K562 (cell line): Measurements from ENCODE around the gene KRTAP29-1. TPM values are rescaled to one million over a fixed set of nuclear protein-coding genes. Genes with fewer than 3 reads are reported as not detected.

Experiments
- ATAC-seq: fragments of 200-7000 bp; cut with Tn5 transposase; 3 replicates; pipeline ENCODE4 v1.9.1; 2020; ENCODE audit warnings: moderate library complexity
- BruUV-seq: library from RNA; stranded (reverse); fragments of 400-500 nt; replicated peaks from 2 replicates; lab custom pipeline; 2021; lab: Mats Ljungman, UMichigan
- CTCF ChIA-PET: fragments of 300-600 bp; formaldehyde crosslinking; extraction: SDS; loops from one replicate; lab custom pipeline; 2021; ENCODE audit warnings: low intra/inter-chr PET ratio; lab: Yijun Ruan, JAX
- POLR2A ChIA-PET: fragments of 300-600, 350-650 bp; sonication (Branson Sonifier 250); formaldehyde crosslinking; extraction: SDS; loops from one replicate; lab custom pipeline; 2021; ENCODE audit warnings: antibody characterized with exemption, inconsistent platforms; lab: Yijun Ruan, JAX
- DNase-seq, 4 experiments: peaks; one replicate each; pipeline versions ENCODE4 v3.0.0 to v3.0.0-alpha.2; 2011 to 2018; ENCODE audit warnings: low spot score in 3 of 4, mixed read lengths in 3 of 4; ENCODE audit errors: extremely low read depth in 1 of 4
- FAIRE-seq: peaks from 2 replicates; lab custom pipeline; 2011; peaks lifted over from hg19 to GRCh38; lab: Jason Lieb, UNC
- H2AFZ ChIP-seq: 2 replicates; pipeline ENCODE4 v1.6.0; 2011; ENCODE audit warnings: low read depth, low read length, control low read depth, inconsistent platforms
- H3K27ac ChIP-seq: fragments of 200-600 bp; 3 replicates; pipeline ENCODE4 v1.8.0; 2011; ENCODE audit warnings: low read depth, mild to moderate bottlenecking, control low read depth, inconsistent platforms, low read length, moderate library complexity, mixed read lengths; ENCODE audit errors: extremely low read depth
- H3K27me3 ChIP-seq, 2 experiments: fragments of 300-600 bp in 1 of 2; 2 replicates in 1 of 2; 3 replicates in 1 of 2; pipeline versions ENCODE4 v1.6.0 to v1.8.0; 2011; ENCODE audit warnings: inconsistent platforms in 2 of 2, low read length in 2 of 2, mild to moderate bottlenecking in 1 of 2, mixed read lengths in 1 of 2, moderate library complexity in 1 of 2; ENCODE audit not compliant: control insufficient read depth in 2 of 2, insufficient read depth in 2 of 2
- H3K36me3 ChIP-seq: fragments of 300-600 bp; 3 replicates; pipeline ENCODE4 v1.8.0; 2011; ENCODE audit warnings: mild to moderate bottlenecking, low read length, inconsistent platforms; ENCODE audit not compliant: control insufficient read depth, insufficient read depth
- H3K4me1 ChIP-seq, 2 experiments: fragments of 200-600 bp in 1 of 2; replicated peaks in 1 of 2; 2 replicates in 1 of 2; 3 replicates in 1 of 2; pipeline versions ENCODE4 v1.5.1 to v1.8.0; 2011; ENCODE audit warnings: inconsistent platforms in 2 of 2, low read length in 2 of 2, mild to moderate bottlenecking in 1 of 2, mixed read lengths in 1 of 2, moderate library complexity in 1 of 2; ENCODE audit not compliant: control insufficient read depth in 2 of 2, insufficient read depth in 2 of 2
- H3K4me2 ChIP-seq: 2 replicates; pipeline ENCODE4 v1.6.1; 2011; ENCODE audit warnings: low read length, control low read depth, inconsistent platforms, mixed read lengths; ENCODE audit not compliant: insufficient read depth
- H3K4me3 ChIP-seq: fragments of 200-600 bp; sonication (generic), shearing (Covaris generic); 2 replicates; pipeline ENCODE4 v1.5.1; 2016; ENCODE audit warnings: control low read depth, inconsistent platforms
- H3K79me2 ChIP-seq: fragments of 200-600 bp; 3 replicates; pipeline ENCODE4 v1.8.0; 2011; ENCODE audit warnings: low read length, inconsistent platforms; ENCODE audit not compliant: control insufficient read depth, insufficient read depth
- H3K9ac ChIP-seq, 2 experiments: 2 replicates each; pipeline versions ENCODE4 v1.6.0 to v1.6.1; 2011; ENCODE audit warnings: low read depth in 2 of 2, low read length in 2 of 2, control low read depth in 1 of 2, inconsistent platforms in 1 of 2, mild to moderate bottlenecking in 1 of 2, mixed read lengths in 1 of 2; ENCODE audit not compliant: insufficient read depth in 1 of 2
- H3K9me1 ChIP-seq: one replicate; pipeline ENCODE4 v1.6.0; 2011; ENCODE audit warnings: inconsistent platforms, mild to moderate bottlenecking, low read length, moderate library complexity; ENCODE audit not compliant: control insufficient read depth, insufficient read depth
- H3K9me3 ChIP-seq: replicated peaks from 2 replicates; pipeline ENCODE4 v1.5.1; 2011; ENCODE audit warnings: low read depth, low read length, inconsistent platforms; ENCODE audit not compliant: control insufficient read depth, insufficient read depth
- H4K20me1 ChIP-seq: replicated peaks from 2 replicates; pipeline ENCODE4 v1.6.1; 2011; ENCODE audit warnings: low read length, inconsistent platforms, mixed read lengths; ENCODE audit not compliant: control insufficient read depth, insufficient read depth
- FUS ChIP-seq: fragments of 200-400 bp; formaldehyde crosslinking; optimal IDR thresholded peaks from 2 replicates; pipeline ENCODE3; 2017; ENCODE audit warnings: low read depth, low read length
- KLF1 ChIP-seq: fragments of 450-650 bp; IDR thresholded peaks from 2 replicates; pipeline ENCODE4 v1.6.1; 2016; ENCODE audit warnings: missing genetic modification characterization, missing compliant biosample characterization
- PATZ1 ChIP-seq: fragments of 250-450 bp; sonication (Bioruptor Pico); IDR thresholded peaks from 2 replicates; pipeline ENCODE4 v1.5.0; 2020; ENCODE audit warnings: mild to moderate bottlenecking, borderline replicate concordance
- SMAD3 ChIP-seq: fragments of 450-650 bp; formaldehyde crosslinking; conservative IDR thresholded peaks from 2 replicates; pipeline ENCODE4 v1.4.0; 2020; ENCODE audit warnings: mild to moderate bottlenecking
- SMARCA4 ChIP-seq: fragments of 450-650 bp; IDR thresholded peaks from 2 replicates; pipeline ENCODE4 v1.6.1; 2016
- SP2 ChIP-seq: IDR thresholded peaks from 2 replicates; pipeline ENCODE4 v1.6.1; 2011; ENCODE audit warnings: mild to moderate bottlenecking, low read depth, low read length, moderate library complexity; ENCODE audit not compliant: poor library complexity, severe bottlenecking; ENCODE audit errors: extremely low read depth
- U2AF1 ChIP-seq: fragments of 200-400 bp; formaldehyde crosslinking; optimal IDR thresholded peaks from 2 replicates; pipeline ENCODE3; 2017; ENCODE audit warnings: mild to moderate bottlenecking, low read depth, low read length, moderate library complexity
- ZBTB11 ChIP-seq, 3 experiments: fragments of 200-800 bp in 1 of 3; fragments of 250-450 bp in 1 of 3; fragments of 450-650 bp in 1 of 3; sonication (Bioruptor Pico) in 1 of 3; sonication (Bioruptor generic) in 1 of 3; formaldehyde crosslinking in 1 of 3; IDR thresholded peaks; 2 replicates each; pipeline versions ENCODE4 v1.6.1 to v1.8.0; 2016 to 2022; ENCODE audit warnings: mild to moderate bottlenecking in 2 of 3, missing genetic modification characterization in 2 of 3, missing compliant biosample characterization in 1 of 3, moderate library complexity in 1 of 3
- ZNF224 ChIP-seq: sonication (generic); formaldehyde crosslinking; IDR thresholded peaks from 2 replicates; pipeline ENCODE4 v1.8.0; 2022; ENCODE audit warnings: mild to moderate bottlenecking, missing genetic modification reagents
- ZNF253 ChIP-seq: fragments of 250-450 bp; sonication (Bioruptor Pico); conservative IDR thresholded peaks from 2 replicates; pipeline ENCODE4 v1.6.1; 2021; ENCODE audit warnings: mild to moderate bottlenecking
- WGBS: fragments of 100-300 bp; shearing (Covaris generic); methylation state at CpG from one replicate; pipeline ENCODE4 v1.1.6; 2016; ENCODE audit warnings: low coverage, mixed read lengths; ENCODE audit not compliant: insufficient coverage; ENCODE audit errors: missing lambda C conversion rate; 5-methylcytosine and 5-hydroxymethylcytosine counted together
- in situ Hi-C: fragments of 300-500 bp; cut with MboI; formaldehyde crosslinking; loops from 4 replicates; pipeline ENCODE4 v1.15.0; 2018; ENCODE audit warnings: inconsistent platforms, mixed read lengths
- intact Hi-C: fragments of 100-400 bp; cut with micrococcal nuclease; formaldehyde crosslinking; loops from 2 replicates; pipeline ENCODE4 v1.14.2; 2022
- polyA plus RNA-seq, 8 experiments: library from polyadenylated mRNA; depleted of rRNA in 4 of 8; stranded (reverse) in 5 of 8; unstranded in 3 of 8; fragments of >200 nt; fragmentation: Nextera tagmentation in 2 of 8; fragmentation: Illumina TruSeq in 1 of 8; extraction: Ambion mirVana in 2 of 8; extraction: Trizol in 1 of 8; gene quantifications; 2 replicates each; pipeline versions ENCODE4 v1.2.1 to v1.2.3, GENCODE V29; 2011 to 2014; ENCODE audit warnings: inconsistent platforms in 1 of 8, missing spikeins in 1 of 8
- total RNA-seq, 7 experiments: library from RNA; depleted of rRNA in 6 of 7; stranded (reverse); fragments of >200 nt in 6 of 7; fragmentation: Illumina TruSeq in 2 of 7; extraction: Trizol in 2 of 7; gene quantifications; 2 replicates each; pipeline versions ENCODE4 v1.2.1 to v1.2.3, GENCODE V29; 2011 to 2021; ENCODE audit warnings: low replicate concordance in 1 of 7

KRTAP29-1 gene
- total and polyA plus RNA-seq, 9 of the 15 experiments (the other 6 are each of a cell fraction or from before 2014, with no cell fraction given), result not detected

- TF ChIP-seq PATZ1 (CRISPR knock-in tag), result no peak
Observed at GRCh38 chr17:41340934-41341861, 38.5 kb upstream of the KRTAP29-1 start (continued).

GRCh38 chr17:41340494-41340893, 37.8 kb upstream of the KRTAP29-1 start:
- POLR2A ChIA-PET, result interaction anchor here (0.6 kb wide), 2 partner anchors 142 to 693 kb away, joined by 3 read pairs; partner anchors contain the start of gene SMARCE1
- CTCF ChIA-PET, result no interaction called here
- Histone ChIP-seq H3K36me3 (no peaks in the 10 kb centered on the region), H3K9me1 (no peaks in the 10 kb centered on the region), H3K27me3 (no peaks in the 10 kb centered on the region), H3K27ac (no peak overlapping the region), H3K4me3 (no peak overlapping the region), H3K9me3 (no peaks in the 10 kb centered on the region), H4K20me1 (no peaks in the 10 kb centered on the region), H3K79me2 (no peaks in the 10 kb centered on the region), H3K4me1 (no peaks in the 10 kb centered on the region), H3K4me2 (no peak overlapping the region), H3K9ac (no peak overlapping the region), H2AFZ (no peak overlapping the region)
- intact Hi-C loops, result no loop called here
- DNase-seq (no peak), FAIRE-seq (no peak), ATAC-seq (no peak)
- 0% methylated on average over 3 of the region's 3 CpGs for WGBS
- in situ Hi-C loops, result no loop called here
- BruUV-seq, result no TSS peak
- TF ChIP-seq ZNF224 (CRISPR knock-in tag) (no peak), KLF1 (tag) (no peak), ZNF253 (no peak), U2AF1 (no peak), SP2 (no peak), FUS (no peak), ZBTB11 (CRISPR knock-in tag; IDR thresholded peaks at IDR 0.05) (no peak), SMAD3 (CRISPR knock-in tag) (no peak), SMARCA4 (no peak)
